Gastrocnemius medialis (tissue), 4 donors: Measurements from ENCODE around the gene DQX1. TPM values are rescaled to one million over a fixed set of nuclear protein-coding genes. Genes with fewer than 3 reads are reported as not detected.

Source experiments
- ATAC-seq, 2 donors: fragments of 150-250 bp; one replicate each; pipeline ENCODE4 v1.9.1; 2016
- DNase-seq, 2 donors: peaks; one replicate each; pipeline ENCODE4 v3.0.0-alpha.2; 2019
- H3K27ac ChIP-seq, 4 donors: fragments of 200-600 bp; sonication (generic); 1 replicate in 1 of 4; 2 replicates in 3 of 4; pipeline ENCODE4 v1.5.1; 2016 to 2018; ENCODE audit warnings: mild to moderate bottlenecking in 2 of 4, moderate library complexity in 1 of 4
- H3K27me3 ChIP-seq, 3 donors: fragments of 200-600 bp; sonication (generic) in 2 of 3; 1 replicate in 1 of 3; 2 replicates in 2 of 3; pipeline versions ENCODE4 v1.5.1 to v1.6.0; 2016 to 2019; ENCODE audit warnings: mild to moderate bottlenecking in 1 of 3, moderate library complexity in 1 of 3
- H3K36me3 ChIP-seq, 2 donors: fragments of 200-600 bp; sonication (generic) in 1 of 2; one replicate each; pipeline ENCODE4 v1.5.1; 2017 to 2018
- H3K4me1 ChIP-seq, 2 donors: fragments of 200-600 bp; sonication (generic) in 1 of 2; one replicate each; pipeline ENCODE4 v1.5.1; 2016 to 2017; ENCODE audit warnings: mild to moderate bottlenecking in 2 of 2
- H3K4me3 ChIP-seq, 4 donors: fragments of 200-600 bp; sonication (generic) in 3 of 4; 1 replicate in 1 of 4; 2 replicates in 3 of 4; pipeline ENCODE4 v1.5.1; 2016 to 2019; ENCODE audit warnings: mild to moderate bottlenecking in 2 of 4
- H3K9me3 ChIP-seq, 3 donors: fragments of 200-600 bp; sonication (generic) in 2 of 3; 1 replicate in 1 of 3; 2 replicates in 2 of 3; pipeline ENCODE4 v1.5.1; 2016 to 2019
- CTCF ChIP-seq, 5 experiments: fragments of 450-650 bp in 3 of 5; fragments of 200-600 bp in 2 of 5; sonication (generic) in 2 of 5; IDR thresholded peaks in 4 of 5; conservative IDR thresholded peaks in 1 of 5; 1 replicate in 4 of 5; 2 replicates in 1 of 5; pipeline ENCODE4 v1.5.1; 2016 to 2019; ENCODE audit warnings: antibody characterized with exemption in 5 of 5, mild to moderate bottlenecking in 3 of 5, moderate library complexity in 3 of 5
- POLR2A ChIP-seq, 2 donors: fragments of 450-650 bp; IDR thresholded peaks; one replicate each; pipeline ENCODE4 v1.6.1; 2017; ENCODE audit warnings: antibody characterized with exemption in 2 of 2, mild to moderate bottlenecking in 2 of 2, moderate library complexity in 2 of 2
- in situ Hi-C, 4 donors: fragments of 200-750 bp; cut with MboI; loops; one replicate each; pipeline versions ENCODE4 v1.15.0 to v1.8.0; 2017; ENCODE audit warnings: low sequenced_read_pairs in 4 of 4
- intact Hi-C: fragments of 100-400 bp; cut with DNase I; formaldehyde crosslinking; loops from one replicate; pipeline ENCODE4 v1.15.1; 2023; ENCODE audit warnings: low total_unique reads
- total RNA-seq, 4 donors: library from RNA; depleted of rRNA; stranded (reverse); fragments of >200 nt; gene quantifications; one replicate each; pipeline versions ENCODE4 v1.1.0 to v1.2.3, GENCODE V29; 2016

The DQX1 gene
- total RNA-seq, 4 donors from 2014 or later: 0.24 TPM; not detected in 3

GRCh38 chr2:74572178-74572925 is 46.3 kb upstream of the DQX1 start:
- no peak for TF ChIP-seq CTCF (IDR thresholded peaks at IDR 0.05 in 4 of 5, conservative IDR thresholded peaks at IDR 0.05 in 1 of 5)
- TF ChIP-seq POLR2A (IDR thresholded peaks at IDR 0.05): no peak
- H3K27ac ChIP-seq: no peak overlapping the region
- no peak for DNase-seq
- H3K4me1 ChIP-seq: no peaks in the 10 kb centered on the region
- no peaks in the 10 kb centered on the region for H3K36me3 ChIP-seq
- H3K9me3 ChIP-seq: no peaks in the 10 kb centered on the region
- ATAC-seq: no peak
- peaks cover 0 to 3% (median 0%) of the 10 kb centered on the region in 3 donors for H3K27me3 ChIP-seq
- no peak overlapping the region for H3K4me3 ChIP-seq
- in situ Hi-C loops: no loop called here
- intact Hi-C loops: no loop called here

- H3K27ac ChIP-seq: no peak overlapping the region
- no peak for ATAC-seq
- H3K27me3 ChIP-seq: peaks cover 0 to 3% (median 0%) of the 10 kb centered on the region in 3 donors
- intact Hi-C loops: no loop called here
- no peaks in the 10 kb centered on the region for H3K36me3 ChIP-seq
- no peak overlapping the region for H3K4me3 ChIP-seq
- in situ Hi-C loops: no loop called here
- DNase-seq: no peak
- no peak for TF ChIP-seq CTCF (IDR thresholded peaks at IDR 0.05 in 4 of 5, conservative IDR thresholded peaks at IDR 0.05 in 1 of 5)
- TF ChIP-seq POLR2A (IDR thresholded peaks at IDR 0.05): no peak
- no peaks in the 10 kb centered on the region for H3K4me1 ChIP-seq
- H3K9me3 ChIP-seq: no peaks in the 10 kb centered on the region
These were observed 45.0 kb upstream of the DQX1 start for GRCh38 chr2:74571058-74571457.

DNA sequence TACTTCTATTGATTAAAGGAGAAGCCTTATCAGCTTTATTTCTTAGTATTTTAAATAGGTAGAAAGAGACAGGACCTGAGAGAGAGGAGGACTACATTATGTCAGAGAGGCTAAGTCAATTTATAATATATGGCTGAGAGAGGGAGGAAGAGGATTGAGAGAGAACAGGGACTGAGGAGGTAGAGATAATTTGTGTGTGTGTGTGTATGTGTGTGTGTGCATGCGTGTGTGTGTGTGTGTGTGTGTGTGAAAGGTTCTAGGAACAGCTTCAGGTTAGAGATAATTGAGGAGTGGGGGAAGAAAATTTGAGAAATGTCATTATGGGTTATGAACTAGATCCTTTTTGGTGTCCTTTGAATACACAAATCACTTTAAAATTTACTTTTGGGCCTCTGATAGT is 43.7 kb upstream of the DQX1 start:
- H3K27ac ChIP-seq: no peak overlapping the region
- peaks cover 0 to 3% (median 0%) of the 10 kb centered on the region in 3 donors for H3K27me3 ChIP-seq
- DNase-seq (no peak), ATAC-seq (no peak)
- no peaks in the 10 kb centered on the region for H3K4me1 ChIP-seq
- TF ChIP-seq POLR2A (IDR thresholded peaks at IDR 0.05) (no peak), CTCF (IDR thresholded peaks at IDR 0.05 in 4 of 5, conservative IDR thresholded peaks at IDR 0.05 in 1 of 5) (no peak)
- in situ Hi-C loops (no loop called here), intact Hi-C loops (no loop called here)
- no peaks in the 10 kb centered on the region for H3K9me3 ChIP-seq
- no peak overlapping the region for H3K4me3 ChIP-seq
- no peaks in the 10 kb centered on the region for H3K36me3 ChIP-seq

DNA sequence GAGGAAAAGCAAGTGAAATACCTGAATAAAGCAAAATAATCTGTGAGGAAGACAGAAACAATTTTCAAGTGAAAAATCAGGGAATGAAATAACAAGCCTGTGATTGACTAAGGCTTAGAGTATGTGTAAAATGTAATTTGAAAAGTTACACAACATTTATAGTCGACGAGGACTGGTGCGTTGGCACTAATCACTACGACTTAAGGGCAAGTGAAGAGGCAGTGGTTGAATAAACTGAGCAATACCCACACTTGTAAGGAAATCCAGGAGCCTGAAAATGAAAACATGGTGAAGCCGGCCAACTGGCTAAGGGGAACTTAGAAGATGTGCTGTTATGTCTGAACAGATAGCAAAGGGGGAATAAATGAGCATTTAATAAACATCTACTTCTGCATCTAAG is 41.9 kb upstream of the DQX1 start:
- in situ Hi-C loops: no loop called here
- H3K4me3 ChIP-seq: no peak overlapping the region
- DNase-seq: no peak
- H3K27me3 ChIP-seq: peaks cover 0 to 3% (median 0%) of the 10 kb centered on the region in 3 donors
- ATAC-seq: no peak
- H3K27ac ChIP-seq: no peak overlapping the region
- no peaks in the 10 kb centered on the region for H3K9me3 ChIP-seq
- H3K36me3 ChIP-seq: no peaks in the 10 kb centered on the region
- intact Hi-C loops: no loop called here
- TF ChIP-seq CTCF (IDR thresholded peaks at IDR 0.05 in 4 of 5, conservative IDR thresholded peaks at IDR 0.05 in 1 of 5): no peak
- TF ChIP-seq POLR2A (IDR thresholded peaks at IDR 0.05): no peak
- H3K4me1 ChIP-seq: no peaks in the 10 kb centered on the region

DNA sequence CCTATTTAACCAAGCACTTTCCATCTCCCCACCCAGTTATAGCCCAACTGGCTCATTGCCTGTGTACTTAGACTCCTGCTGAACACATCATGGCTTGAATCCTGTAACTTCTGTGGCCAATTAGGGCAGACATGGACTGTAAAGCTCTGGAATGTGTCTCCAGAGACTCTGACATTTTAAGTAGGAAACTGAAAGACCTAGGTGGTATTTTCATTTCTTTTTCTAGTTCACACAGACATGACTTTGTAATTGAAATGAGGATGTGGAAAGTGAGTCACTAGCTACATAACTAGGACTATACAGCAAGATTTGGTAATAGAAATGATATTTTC is 40.7 kb upstream of the DQX1 start:
- Histone ChIP-seq H3K4me1 (no peaks in the 10 kb centered on the region), H3K9me3 (no peaks in the 10 kb centered on the region), H3K27me3 (peaks cover 0 to 4% (median 0%) of the 10 kb centered on the region in 3 donors), H3K27ac (no peak overlapping the region), H3K36me3 (no peaks in the 10 kb centered on the region), H3K4me3 (no peak overlapping the region)
- no peak for TF ChIP-seq POLR2A (IDR thresholded peaks at IDR 0.05)
- no peak for TF ChIP-seq CTCF (IDR thresholded peaks at IDR 0.05 in 4 of 5, conservative IDR thresholded peaks at IDR 0.05 in 1 of 5)
- in situ Hi-C loops: no loop called here
- intact Hi-C loops: no loop called here
- DNase-seq (no peak), ATAC-seq (no peak)
